Activated CD4-positive, alpha-beta T cell treated with anti-CD3 and anti-CD28 coated beads for 48 hours (primary cell): ENCODE results near the gene OGFOD2.

Experiments
- DNase-seq: peaks from one replicate; pipeline ENCODE4 v3.0.0-alpha.2; 2020

Gene OGFOD2

DNA sequence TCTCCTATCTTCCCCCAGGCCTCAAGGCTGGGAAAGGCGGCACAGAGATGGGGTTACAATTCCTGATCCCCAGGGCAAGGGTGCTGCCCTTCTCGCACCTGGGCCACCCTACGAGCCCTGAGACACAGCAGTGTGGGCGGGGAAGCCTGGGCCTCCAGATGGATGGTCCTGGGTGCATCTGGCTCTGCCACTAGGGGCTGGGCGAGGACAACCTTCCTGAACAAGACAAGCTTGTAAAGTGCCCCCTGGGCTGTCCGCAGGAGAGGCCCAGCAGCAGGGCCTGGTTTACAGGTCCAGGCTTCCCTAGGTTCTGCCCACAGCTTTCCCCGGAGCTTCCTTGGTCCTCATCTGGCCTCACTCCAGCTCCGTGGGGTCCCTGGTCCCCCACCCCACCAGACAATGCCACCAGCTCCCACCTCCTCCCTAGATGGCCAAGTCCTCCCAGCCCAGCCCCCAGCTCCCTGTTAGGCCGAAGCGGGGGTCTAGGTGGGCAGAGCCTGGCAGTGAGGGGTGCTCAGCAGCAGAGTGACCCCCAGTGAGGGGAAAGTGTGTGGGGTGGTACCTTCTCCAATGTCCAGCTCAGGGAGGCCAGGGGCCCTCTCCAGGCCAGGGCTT, 14.3 kb downstream of the OGFOD2 start:
- no peak for DNase-seq

- no peak for DNase-seq
These were observed 14.9 kb downstream of the OGFOD2 start for GRCh38 chr12:122989874-122990419.

- DNase-seq = no peak
These were observed 15.5 kb downstream of the OGFOD2 start for GRCh38 chr12:122990561-122990960.

DNA sequence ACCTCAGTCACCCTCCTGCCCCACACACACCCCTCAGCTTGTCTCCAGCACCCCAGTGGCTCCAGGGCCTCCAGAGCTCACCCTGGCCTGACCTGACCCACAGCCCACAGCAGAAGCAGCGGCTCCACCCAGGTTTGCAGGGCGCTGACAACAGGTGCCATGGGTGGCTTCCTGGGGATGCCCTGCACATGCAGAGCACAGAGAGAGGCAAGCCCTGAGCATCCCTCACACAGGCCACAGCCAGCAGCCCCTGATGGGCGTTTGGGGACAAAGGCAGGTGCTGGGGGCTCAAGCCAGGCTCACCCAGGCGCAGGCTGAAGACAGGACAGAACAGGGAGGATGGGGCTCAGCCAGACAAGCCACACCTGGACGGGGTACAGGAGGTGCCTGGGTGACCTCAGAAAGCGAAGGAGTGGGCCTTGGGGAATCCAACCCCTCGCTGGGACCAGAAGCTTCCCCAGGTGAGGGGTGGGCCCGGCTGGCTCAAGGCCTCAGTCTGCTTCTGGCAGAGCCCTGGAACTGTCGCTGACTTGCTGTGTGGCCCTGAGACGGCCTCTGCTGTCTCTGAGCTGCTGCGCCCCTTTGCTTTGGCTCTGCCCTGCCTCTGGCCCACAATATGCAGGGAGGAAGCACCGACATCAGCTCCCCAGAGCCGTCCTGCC, 16.0 kb downstream of the OGFOD2 start:
- DNase-seq = no peak

DNA sequence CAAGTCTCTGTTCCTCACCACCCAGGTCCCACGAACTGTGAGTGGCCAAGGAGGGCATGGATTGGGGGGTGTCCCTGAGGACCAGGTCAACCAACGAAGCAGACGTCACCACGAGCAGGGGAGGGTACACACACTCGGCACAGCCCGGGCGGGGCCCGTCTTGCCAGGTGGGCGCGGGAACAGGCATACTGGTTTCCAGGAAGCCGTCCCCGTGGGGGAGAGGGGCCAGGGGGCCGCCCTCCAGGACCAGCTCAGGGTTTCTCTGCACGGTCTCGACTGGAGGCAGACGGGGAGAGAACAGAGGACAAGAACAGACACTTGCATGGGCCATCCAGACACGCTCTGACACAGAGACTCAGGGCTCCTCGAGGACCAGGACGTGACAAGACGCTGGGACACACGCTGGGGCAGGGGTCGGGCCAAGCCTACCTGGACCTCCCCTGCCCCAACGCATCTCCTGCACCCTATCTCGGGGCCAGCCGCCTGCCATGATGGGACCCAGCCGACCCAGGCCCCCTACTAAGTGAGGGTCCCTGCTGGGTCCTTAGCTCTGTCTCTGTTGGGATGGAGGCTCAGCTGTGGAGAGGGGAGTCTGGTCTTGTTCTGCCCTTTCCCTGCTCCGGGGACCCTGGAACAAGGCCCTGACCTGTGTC, 16.7 kb downstream of the OGFOD2 start:
- DNase-seq = no peak

GRCh38 chr12:122992386-122992785, 17.3 kb downstream of the OGFOD2 start:
- DNase-seq = no peak

- no peak for DNase-seq
These were observed 19.2 kb downstream of the OGFOD2 start for GRCh38 chr12:122994140-122994675.

GRCh38 chr12:122994781-122995502, 19.9 kb downstream of the OGFOD2 start:
- DNase-seq = no peak

DNA sequence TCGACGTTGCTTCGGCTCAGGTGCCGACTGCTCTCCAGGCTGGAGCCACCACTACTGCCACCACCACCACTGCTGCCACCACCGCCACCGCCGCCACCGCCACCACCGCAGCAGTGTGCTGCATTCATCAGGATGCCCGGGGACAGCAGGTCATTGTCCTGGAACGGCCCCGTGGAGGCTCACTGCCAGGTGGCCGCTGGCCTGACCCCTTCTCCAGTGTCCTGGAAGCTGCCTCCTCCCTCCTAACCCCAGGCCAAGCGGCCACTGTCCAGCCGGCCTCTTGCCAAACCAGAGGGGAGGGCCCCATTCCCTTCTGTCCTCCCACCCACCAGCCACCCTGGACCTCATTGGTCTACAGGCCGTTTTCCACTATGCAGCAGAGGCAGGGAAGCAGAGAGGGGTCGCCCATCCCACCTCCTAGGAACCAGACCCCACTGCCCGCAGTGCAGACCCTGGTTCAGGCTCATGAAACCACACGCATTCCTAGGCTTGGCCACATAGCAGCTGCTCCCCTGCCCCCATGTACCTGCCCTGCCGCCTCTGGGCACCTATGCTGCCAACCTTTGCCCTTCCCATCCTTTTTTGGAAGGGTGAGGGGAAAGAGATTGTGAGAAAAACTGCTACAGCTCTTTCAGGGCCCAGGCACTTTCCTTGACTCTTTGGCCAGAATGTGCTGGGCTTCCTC, 20.6 kb downstream of the OGFOD2 start:
- no peak for DNase-seq

DNA sequence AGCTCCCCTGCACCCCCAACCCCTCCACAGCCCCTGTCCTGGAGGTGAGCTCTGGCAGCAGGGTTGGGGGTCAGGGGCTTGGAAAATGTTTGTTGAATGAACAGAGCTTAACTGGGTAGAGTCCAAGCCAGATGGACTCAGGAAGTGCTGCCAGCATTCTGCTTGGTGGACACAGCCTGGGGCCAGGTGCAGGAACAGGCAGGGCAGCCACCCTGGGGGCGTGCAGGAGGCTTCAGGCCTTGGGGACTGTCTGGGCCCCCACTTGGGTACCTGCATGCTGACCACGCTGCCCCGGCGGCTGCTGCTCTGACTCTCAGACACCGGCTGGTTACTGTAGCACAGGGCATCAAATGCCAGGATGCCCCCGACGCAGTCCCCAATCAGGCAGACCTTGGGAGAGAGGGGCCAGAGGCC, 21.2 kb downstream of the OGFOD2 start:
- DNase-seq = no peak

DNA sequence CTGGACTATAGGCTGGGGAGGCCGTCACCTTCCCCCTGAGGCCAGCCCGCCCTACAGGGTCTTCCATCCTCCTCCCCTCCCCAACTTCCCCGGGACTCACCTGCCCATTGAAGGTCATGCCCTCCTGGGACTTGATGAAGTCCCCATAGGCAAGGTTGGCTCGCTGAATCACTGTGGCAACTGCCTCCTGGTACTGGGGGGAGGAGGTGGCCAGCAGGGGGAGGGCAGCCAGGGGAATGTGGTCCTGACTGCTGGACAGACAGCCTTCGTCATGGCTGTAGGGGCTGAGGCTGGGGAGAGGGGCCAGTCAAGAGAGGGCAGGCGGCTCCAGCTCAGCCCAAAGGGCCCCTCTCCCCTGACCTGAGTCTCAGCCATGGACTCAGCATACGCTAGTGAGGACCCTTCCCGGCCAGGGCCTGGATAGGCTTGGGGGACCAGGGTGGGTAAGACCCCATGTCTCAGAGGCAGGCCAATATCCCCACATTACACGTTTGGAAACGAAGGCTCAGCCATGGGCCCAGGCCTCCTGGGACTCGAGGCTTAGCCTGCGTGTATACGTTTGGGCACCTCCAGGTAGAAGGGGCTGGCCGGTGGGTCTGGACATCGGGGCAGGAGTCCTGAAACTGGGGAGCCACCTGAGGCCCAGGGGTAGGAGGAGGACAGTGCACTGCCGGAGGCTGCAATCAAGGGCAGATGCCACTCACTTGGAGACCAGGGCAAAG, 21.7 kb downstream of the OGFOD2 start:
- DNase-seq = no peak

GRCh38 chr12:122997343-122998250, 22.6 kb downstream of the OGFOD2 start:
- no peak for DNase-seq

DNA sequence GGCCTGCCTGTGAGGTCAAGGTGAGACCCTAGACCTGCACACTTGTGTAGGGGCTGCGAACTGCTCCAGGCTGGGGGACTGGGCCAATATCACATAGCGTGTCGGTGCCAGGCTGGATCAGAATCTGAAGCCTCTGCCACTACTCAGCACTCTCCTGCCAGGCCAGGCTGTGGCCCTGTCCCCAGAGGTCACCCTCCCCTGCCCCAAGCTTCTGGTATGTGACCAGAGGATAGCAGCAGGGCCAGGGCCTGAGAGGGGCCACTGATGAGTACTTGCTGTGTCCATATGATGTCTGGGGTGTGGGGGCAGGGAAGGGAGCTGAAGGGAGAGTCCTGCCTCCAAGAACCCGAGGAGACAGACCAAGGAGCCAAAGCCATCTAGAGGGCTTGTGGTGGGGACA, 23.3 kb downstream of the OGFOD2 start:
- no peak for DNase-seq

- DNase-seq = no peak
These were observed 24.3 kb downstream of the OGFOD2 start for GRCh38 chr12:122999196-122999946.

DNA sequence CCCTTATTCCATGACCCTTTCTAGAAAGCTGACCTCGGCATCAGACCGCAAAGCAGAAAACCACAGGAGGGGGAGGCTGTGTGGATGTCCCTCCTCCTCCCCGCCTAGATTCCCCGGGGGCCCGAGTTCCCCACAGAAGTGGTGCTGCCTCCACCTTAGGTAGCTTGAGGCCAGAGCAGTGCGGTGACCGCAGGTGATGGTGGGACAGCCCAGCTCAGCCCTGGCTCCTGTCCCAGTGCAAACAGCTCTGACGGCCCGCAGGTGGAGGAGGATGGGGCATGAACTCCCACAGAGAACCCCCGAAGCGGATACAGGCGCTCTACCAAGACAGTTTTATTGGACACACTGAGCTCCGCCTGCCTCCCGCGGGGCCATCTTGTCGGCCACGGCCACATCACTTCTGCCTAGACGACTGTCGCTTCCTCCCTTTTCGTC, 25.0 kb downstream of the OGFOD2 start:
- no peak for DNase-seq

GRCh38 chr12:123000578-123000977, 25.5 kb downstream of the OGFOD2 start:
- no peak for DNase-seq

- DNase-seq = no peak
These were observed 26.4 kb downstream of the OGFOD2 start for GRCh38 chr12:123001464-123001863.

- DNase-seq = no peak
These were observed 28.2 kb downstream of the OGFOD2 start for GRCh38 chr12:123003257-123003656.

GRCh38 chr12:123004287-123004686, 29.2 kb downstream of the OGFOD2 start:
- no peak for DNase-seq

DNA sequence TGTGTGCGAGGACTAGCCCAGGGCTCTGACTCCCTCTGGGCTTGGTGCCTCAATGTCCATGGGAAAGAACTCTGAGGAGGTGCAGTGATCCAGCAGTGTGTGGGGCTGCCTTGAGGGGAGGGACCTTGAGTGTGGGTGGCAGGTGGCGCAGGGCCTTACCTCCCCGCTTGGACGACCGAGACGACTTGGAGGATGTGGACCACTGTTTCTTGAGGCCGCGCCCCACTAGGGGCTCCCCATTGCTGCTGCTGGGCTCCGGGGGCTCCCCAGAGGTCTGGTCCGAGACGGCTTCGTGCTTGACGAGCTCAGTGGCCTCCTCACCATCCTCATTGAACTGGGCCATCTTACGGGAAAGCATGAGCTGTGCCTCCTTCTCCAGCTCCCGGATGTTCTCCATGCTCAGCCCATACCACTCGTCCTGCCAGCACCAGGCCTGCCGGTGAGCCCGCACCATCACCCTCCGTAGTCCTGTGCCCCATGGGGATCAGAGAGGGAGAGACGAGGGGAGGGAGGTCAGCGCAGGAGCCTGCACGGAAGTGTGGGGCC, 30.1 kb downstream of the OGFOD2 start:
- no peak for DNase-seq
